Skeletal muscle tissue (tissue), 4 donors: ENCODE data around the gene HCN4. TPM values are rescaled to one million over a fixed set of nuclear protein-coding genes. Genes with fewer than 3 reads are reported as not detected.

Source experiments
- H3K27ac ChIP-seq: one replicate; pipeline ENCODE4 v1.7.0; 2013; ENCODE audit warnings: mild to moderate bottlenecking, low read depth, low read length, inconsistent platforms
- H3K27me3 ChIP-seq, 3 donors: one replicate each; pipeline ENCODE4 v1.7.0; 2013; ENCODE audit warnings: low read length in 3 of 3; ENCODE audit not compliant: control insufficient read depth in 3 of 3, insufficient read depth in 3 of 3
- H3K36me3 ChIP-seq, 3 donors: one replicate each; pipeline ENCODE4 v1.7.0; 2013; ENCODE audit warnings: low read length in 3 of 3; ENCODE audit not compliant: control insufficient read depth in 3 of 3, insufficient read depth in 3 of 3
- H3K4me1 ChIP-seq, 3 donors: one replicate each; pipeline ENCODE4 v1.7.0; 2013; ENCODE audit warnings: low read length in 3 of 3, mild to moderate bottlenecking in 3 of 3; ENCODE audit not compliant: control insufficient read depth in 3 of 3, insufficient read depth in 3 of 3
- H3K4me3 ChIP-seq, 3 donors: one replicate each; pipeline ENCODE4 v1.7.0; 2013; ENCODE audit warnings: low read length in 3 of 3
- H3K9ac ChIP-seq, 3 donors: one replicate each; pipeline ENCODE4 v1.7.0; 2013; ENCODE audit warnings: low read length in 3 of 3, mild to moderate bottlenecking in 3 of 3, moderate library complexity in 2 of 3, low read depth in 1 of 3
- H3K9me3 ChIP-seq, 3 donors: one replicate each; pipeline ENCODE4 v1.7.0; 2013; ENCODE audit warnings: low read length in 3 of 3; ENCODE audit not compliant: control insufficient read depth in 3 of 3
- total RNA-seq: library from RNA; depleted of rRNA; stranded (reverse); fragments of >200 nt; gene quantifications from one replicate; pipeline ENCODE4 v1.2.3, GENCODE V29; 2014
- donor health status: Osteomylitis.

The HCN4 gene
- total RNA-seq, 1 donor from 2014 or later = under 0.01 TPM

GRCh38 chr15:73367624-73368300 lies 996 bp downstream of the HCN4 start:
- no peak overlapping the region for H3K27ac ChIP-seq
- no peaks in the 10 kb centered on the region for H3K9me3 ChIP-seq
- H3K4me3 ChIP-seq = no peak overlapping the region
- H3K36me3 ChIP-seq = no peaks in the 10 kb centered on the region
- peaks cover 0 to 4% (median 4%) of the 10 kb centered on the region in 3 donors for H3K4me1 ChIP-seq
- peaks cover 68 to 83% (median 74%) of the 10 kb centered on the region in 3 donors for H3K27me3 ChIP-seq
- H3K9ac ChIP-seq = no peak overlapping the region

- Histone ChIP-seq H3K27me3 (peaks cover 75 to 86% (median 82%) of the 10 kb centered on the region in 3 donors), H3K36me3 (no peaks in the 10 kb centered on the region), H3K27ac (no peak overlapping the region), H3K9ac (no peak overlapping the region), H3K4me3 (no peak overlapping the region), H3K9me3 (no peaks in the 10 kb centered on the region), H3K4me1 (peaks cover 0 to 4% (median 4%) of the 10 kb centered on the region in 3 donors)
Measured at GRCh38 chr15:73366766-73367623, 1.8 kb downstream of the HCN4 start.

- H3K27ac ChIP-seq = no peak overlapping the region
- H3K9ac ChIP-seq = no peak overlapping the region
- H3K4me1 ChIP-seq = peaks cover 0 to 4% (median 4%) of the 10 kb centered on the region in 3 donors
- H3K4me3 ChIP-seq = no peak overlapping the region
- no peaks in the 10 kb centered on the region for H3K9me3 ChIP-seq
- no peaks in the 10 kb centered on the region for H3K36me3 ChIP-seq
- H3K27me3 ChIP-seq = peaks cover 60 to 80% (median 69%) of the 10 kb centered on the region in 3 donors
Measured at GRCh38 chr15:73364070-73364469, 4.7 kb downstream of the HCN4 start.

GRCh38 chr15:73362900-73363299 lies 5.9 kb downstream of the HCN4 start:
- Histone ChIP-seq H3K9me3 (no peaks in the 10 kb centered on the region), H3K27ac (no peak overlapping the region), H3K4me1 (peaks cover 0 to 4% (median 4%) of the 10 kb centered on the region in 3 donors), H3K27me3 (peaks cover 58 to 76% (median 68%) of the 10 kb centered on the region in 3 donors), H3K36me3 (no peaks in the 10 kb centered on the region), H3K9ac (no peak overlapping the region), H3K4me3 (no peak overlapping the region)

- H3K4me3 ChIP-seq = no peak overlapping the region
- H3K27ac ChIP-seq = no peak overlapping the region
- no peaks in the 10 kb centered on the region for H3K4me1 ChIP-seq
- no peaks in the 10 kb centered on the region for H3K36me3 ChIP-seq
- peaks cover 47 to 72% (median 56%) of the 10 kb centered on the region in 3 donors for H3K27me3 ChIP-seq
- H3K9ac ChIP-seq = no peak overlapping the region
- H3K9me3 ChIP-seq = no peaks in the 10 kb centered on the region
Measured at GRCh38 chr15:73361337-73361736, 7.4 kb downstream of the HCN4 start.

GRCh38 chr15:73359651-73360050 lies 9.1 kb downstream of the HCN4 start:
- no peaks in the 10 kb centered on the region for H3K36me3 ChIP-seq
- H3K4me3 ChIP-seq = no peak overlapping the region
- peaks cover 30 to 64% (median 53%) of the 10 kb centered on the region in 3 donors for H3K27me3 ChIP-seq
- H3K27ac ChIP-seq = no peak overlapping the region
- no peaks in the 10 kb centered on the region for H3K9me3 ChIP-seq
- no peak overlapping the region for H3K9ac ChIP-seq
- H3K4me1 ChIP-seq = no peaks in the 10 kb centered on the region

GRCh38 chr15:73357999-73358665 lies 10.6 kb downstream of the HCN4 start:
- H3K27me3 ChIP-seq = peaks cover 28 to 67% (median 54%) of the 10 kb centered on the region in 3 donors
- H3K4me3 ChIP-seq = no peak overlapping the region
- no peaks in the 10 kb centered on the region for H3K9me3 ChIP-seq
- no peaks in the 10 kb centered on the region for H3K4me1 ChIP-seq
- H3K36me3 ChIP-seq = no peaks in the 10 kb centered on the region
- no peak overlapping the region for H3K9ac ChIP-seq
- H3K27ac ChIP-seq = no peak overlapping the region

GRCh38 chr15:73355612-73356265 lies 13.0 kb downstream of the HCN4 start:
- Histone ChIP-seq H3K4me1 (no peaks in the 10 kb centered on the region), H3K9me3 (no peaks in the 10 kb centered on the region), H3K36me3 (no peaks in the 10 kb centered on the region), H3K9ac (no peak overlapping the region), H3K27me3 (peaks cover 34 to 65% (median 54%) of the 10 kb centered on the region in 3 donors), H3K4me3 (no peak overlapping the region), H3K27ac (no peak overlapping the region)

GRCh38 chr15:73354241-73354640 lies 14.5 kb downstream of the HCN4 start:
- Histone ChIP-seq H3K9ac (no peak overlapping the region), H3K4me1 (no peaks in the 10 kb centered on the region), H3K27ac (no peak overlapping the region), H3K36me3 (no peaks in the 10 kb centered on the region), H3K27me3 (peaks cover 40 to 60% (median 60%) of the 10 kb centered on the region in 3 donors), H3K9me3 (no peaks in the 10 kb centered on the region), H3K4me3 (no peak overlapping the region)
